Measurements from ENCODE around the gene PAQR4. TPM values are rescaled to one million over a fixed set of nuclear protein-coding genes. Genes with fewer than 3 reads are reported as not detected.

PAQR4 gene
- total and polyA plus RNA-seq, 7 experiments from 2014 or later, result 0.40 to 39.4 (median 0.70) TPM; not detected in 1

GRCh38 chr16:2985462-2985861 is 16.3 kb downstream of the PAQR4 start:
- H3K36me3 Mint-ChIP-seq, result peaks cover 0 to 2% (median 0%) of the 10 kb centered on the region in 5 donors
- intact Hi-C loops (cut with micrococcal nuclease), result no loop called here
- Histone ChIP-seq H3K27ac (ENCODE audit: low read depth, low read length) (no peak overlapping the region), H3K4me3 (ENCODE audit: low read length) (no peak overlapping the region), H3K27me3 (ENCODE audit: control insufficient read depth in 2 of 2, insufficient read depth in 2 of 2, low read length in 2 of 2) (no peaks in the 10 kb centered on the region), H3K36me3 (ENCODE audit: control insufficient read depth in 2 of 3, insufficient read depth in 3 of 3, low read length in 3 of 3) (no peaks in the 10 kb centered on the region), H3K9me3 (ENCODE audit: control insufficient read depth in 2 of 3, low read length in 3 of 3) (no peaks in the 10 kb centered on the region), H3K4me1 (ENCODE audit: control insufficient read depth in 2 of 2, insufficient read depth in 2 of 2, low read length in 2 of 2) (peaks cover 5 to 6% of the 10 kb centered on the region in 2 donors)
- peaks cover 0 to 3% (median 0%) of the 10 kb centered on the region in 11 donors for H3K9me3 Mint-ChIP-seq
- H3K4me3 Mint-ChIP-seq, result no peak overlapping the region
- ChIA-PET POLR2A (no interaction called here), CTCF (interaction anchor here (1.3 kb wide), 1 partner anchor 18 kb away, joined by 3 read pairs; no protein-coding TSS in a partner anchor)
- H3K27me3 Mint-ChIP-seq, result peaks cover 0 to 9% (median 0%) of the 10 kb centered on the region in 5 donors
- no peak overlapping the region for H3K27ac Mint-ChIP-seq
- peaks cover 9 to 20% (median 12%) of the 10 kb centered on the region in 7 donors for H3K4me1 Mint-ChIP-seq
- ATAC-seq (no peak), DNase-seq (no peak)

GRCh38 chr16:2985893-2986355 is 16.8 kb downstream of the PAQR4 start:
- peaks cover 0 to 3% (median 0%) of the 10 kb centered on the region in 11 donors for H3K9me3 Mint-ChIP-seq
- H3K27ac Mint-ChIP-seq, result no peak overlapping the region
- no peaks in the 10 kb centered on the region for H3K27me3 ChIP-seq (ENCODE audit: control insufficient read depth in 2 of 2, insufficient read depth in 2 of 2, low read length in 2 of 2)
- H3K4me3 Mint-ChIP-seq, result no peak overlapping the region
- no peak for DNase-seq
- H3K4me1 Mint-ChIP-seq, result peaks cover 9 to 16% (median 12%) of the 10 kb centered on the region in 7 donors
- H3K36me3 Mint-ChIP-seq, result peaks cover 0 to 2% (median 0%) of the 10 kb centered on the region in 5 donors
- intact Hi-C loops (cut with micrococcal nuclease), result no loop called here
- ChIA-PET POLR2A (interaction anchor here (0.5 kb wide), 1 partner anchor 643 kb away, joined by 5 read pairs; no protein-coding TSS in a partner anchor), CTCF (interaction anchor here (1.3 kb wide), 1 partner anchor 18 kb away, joined by 3 read pairs; no protein-coding TSS in a partner anchor)
- peaks cover 2% of the 10 kb centered on the region in 2 donors for H3K4me1 ChIP-seq (ENCODE audit: control insufficient read depth in 2 of 2, insufficient read depth in 2 of 2, low read length in 2 of 2)
- H3K4me3 ChIP-seq (ENCODE audit: low read length), result no peak overlapping the region
- H3K9me3 ChIP-seq (ENCODE audit: control insufficient read depth in 2 of 3, low read length in 3 of 3), result no peaks in the 10 kb centered on the region
- H3K27ac ChIP-seq (ENCODE audit: low read depth, low read length), result no peak overlapping the region
- no peaks in the 10 kb centered on the region for H3K36me3 ChIP-seq (ENCODE audit: control insufficient read depth in 2 of 3, insufficient read depth in 3 of 3, low read length in 3 of 3)
- H3K27me3 Mint-ChIP-seq, result peaks cover 0 to 9% (median 0%) of the 10 kb centered on the region in 5 donors
- ATAC-seq, result no peak

- H3K4me1 Mint-ChIP-seq, result peaks cover 7 to 12% (median 7%) of the 10 kb centered on the region in 7 donors
Measured at GRCh38 chr16:2986623-2987188, 17.6 kb downstream of the PAQR4 start.

GRCh38 chr16:2987286-2987685 is 18.1 kb downstream of the PAQR4 start:
- H3K27me3 ChIP-seq (ENCODE audit: control insufficient read depth in 2 of 2, insufficient read depth in 2 of 2, low read length in 2 of 2), result no peaks in the 10 kb centered on the region
- Mint-ChIP-seq H3K9me3 (peaks cover 0 to 3% (median 0%) of the 10 kb centered on the region in 11 donors), H3K4me1 (peaks cover 2 to 11% (median 3%) of the 10 kb centered on the region in 7 donors), H3K27me3 (peaks cover 0 to 9% (median 0%) of the 10 kb centered on the region in 5 donors), H3K27ac (no peak overlapping the region), H3K36me3 (no peaks in the 10 kb centered on the region), H3K4me3 (no peak overlapping the region)
- H3K4me3 ChIP-seq (ENCODE audit: low read length), result no peak overlapping the region
- POLR2A ChIA-PET, result no interaction called here
- no peak for ATAC-seq
- CTCF ChIA-PET, result interaction anchor here (0.5 kb wide), 1 partner anchor 142 kb away, joined by 3 read pairs; no protein-coding TSS in a partner anchor
- H3K9me3 ChIP-seq (ENCODE audit: control insufficient read depth in 2 of 3, low read length in 3 of 3), result no peaks in the 10 kb centered on the region
- DNase-seq, result no peak
- no peak overlapping the region for H3K27ac ChIP-seq (ENCODE audit: low read depth, low read length)
- H3K4me1 ChIP-seq (ENCODE audit: control insufficient read depth in 2 of 2, insufficient read depth in 2 of 2, low read length in 2 of 2), result no peaks in the 10 kb centered on the region
- no peaks in the 10 kb centered on the region for H3K36me3 ChIP-seq (ENCODE audit: control insufficient read depth in 2 of 3, insufficient read depth in 3 of 3, low read length in 3 of 3)
- intact Hi-C loops (cut with micrococcal nuclease), result no loop called here

More at GRCh38 chr16:2986623-2987188, 17.6 kb downstream of the PAQR4 start:
- no peaks in the 10 kb centered on the region for H3K36me3 ChIP-seq (ENCODE audit: control insufficient read depth in 2 of 3, insufficient read depth in 3 of 3, low read length in 3 of 3)
- no peaks in the 10 kb centered on the region for H3K4me1 ChIP-seq (ENCODE audit: control insufficient read depth in 2 of 2, insufficient read depth in 2 of 2, low read length in 2 of 2)
- H3K27ac ChIP-seq (ENCODE audit: low read depth, low read length), result no peak overlapping the region
- DNase-seq, result no peak
- H3K4me3 ChIP-seq (ENCODE audit: low read length), result no peak overlapping the region
- CTCF ChIA-PET, result interaction anchor here (0.5 kb wide), 1 partner anchor 142 kb away, joined by 3 read pairs; no protein-coding TSS in a partner anchor
- H3K27me3 ChIP-seq (ENCODE audit: control insufficient read depth in 2 of 2, insufficient read depth in 2 of 2, low read length in 2 of 2), result no peaks in the 10 kb centered on the region
- Mint-ChIP-seq H3K36me3 (peaks cover 0 to under 1% (median 0%) of the 10 kb centered on the region in 5 donors), H3K27me3 (peaks cover 0 to 9% (median 0%) of the 10 kb centered on the region in 5 donors), H3K9me3 (peaks cover 0 to 3% (median 0%) of the 10 kb centered on the region in 11 donors), H3K27ac (peak overlapping the region in 1 of 9 donors; percentile 76), H3K4me3 (no peak overlapping the region)
- no peak for ATAC-seq
- intact Hi-C loops (cut with micrococcal nuclease), result no loop called here
- no peaks in the 10 kb centered on the region for H3K9me3 ChIP-seq (ENCODE audit: control insufficient read depth in 2 of 3, low read length in 3 of 3)
- POLR2A ChIA-PET, result interaction anchor here (0.5 kb wide), 1 partner anchor 642 kb away, joined by 5 read pairs; no protein-coding TSS in a partner anchor

- no peak overlapping the region for H3K27ac Mint-ChIP-seq
- Histone ChIP-seq H3K36me3 (ENCODE audit: control insufficient read depth in 2 of 3, insufficient read depth in 3 of 3, low read length in 3 of 3) (no peaks in the 10 kb centered on the region), H3K4me1 (ENCODE audit: control insufficient read depth in 2 of 2, insufficient read depth in 2 of 2, low read length in 2 of 2) (no peaks in the 10 kb centered on the region), H3K27ac (ENCODE audit: low read depth, low read length) (no peak overlapping the region), H3K9me3 (ENCODE audit: control insufficient read depth in 2 of 3, low read length in 3 of 3) (no peaks in the 10 kb centered on the region), H3K4me3 (ENCODE audit: low read length) (no peak overlapping the region), H3K27me3 (ENCODE audit: control insufficient read depth in 2 of 2, insufficient read depth in 2 of 2, low read length in 2 of 2) (no peaks in the 10 kb centered on the region)
- intact Hi-C loops (cut with micrococcal nuclease), result no loop called here
- H3K36me3 Mint-ChIP-seq, result no peaks in the 10 kb centered on the region
- peaks cover 0 to 11% (median 0%) of the 10 kb centered on the region in 7 donors for H3K4me1 Mint-ChIP-seq
- no peak for DNase-seq
- peaks cover 0 to 2% (median 0%) of the 10 kb centered on the region in 11 donors for H3K9me3 Mint-ChIP-seq
- POLR2A ChIA-PET, result no interaction called here
- ATAC-seq, result no peak
- CTCF ChIA-PET, result no interaction called here
- H3K4me3 Mint-ChIP-seq, result no peak overlapping the region
- peaks cover 0 to 9% (median 0%) of the 10 kb centered on the region in 5 donors for H3K27me3 Mint-ChIP-seq
Measured at GRCh38 chr16:2987833-2988232, 18.7 kb downstream of the PAQR4 start.

- H3K9me3 Mint-ChIP-seq, result peaks cover 0 to 2% (median 0%) of the 10 kb centered on the region in 11 donors
- ChIA-PET POLR2A (interaction anchor here (0.7 to 1.5 kb wide), 2 partner anchors 8 to 10 kb away, joined by 3 to 4 read pairs; no protein-coding TSS in a partner anchor), CTCF (no interaction called here)
- H3K9me3 ChIP-seq (ENCODE audit: control insufficient read depth in 2 of 3, low read length in 3 of 3), result no peaks in the 10 kb centered on the region
- H3K27ac ChIP-seq (ENCODE audit: low read depth, low read length), result no peak overlapping the region
- no peaks in the 10 kb centered on the region for H3K27me3 ChIP-seq (ENCODE audit: control insufficient read depth in 2 of 2, insufficient read depth in 2 of 2, low read length in 2 of 2)
- H3K36me3 Mint-ChIP-seq, result no peaks in the 10 kb centered on the region
- H3K4me3 ChIP-seq (ENCODE audit: low read length), result no peak overlapping the region
- intact Hi-C loops (cut with micrococcal nuclease), result no loop called here
- peaks cover 0 to 9% (median 0%) of the 10 kb centered on the region in 5 donors for H3K27me3 Mint-ChIP-seq
- no peaks in the 10 kb centered on the region for H3K36me3 ChIP-seq (ENCODE audit: control insufficient read depth in 2 of 3, insufficient read depth in 3 of 3, low read length in 3 of 3)
- H3K4me3 Mint-ChIP-seq, result no peak overlapping the region
- H3K4me1 ChIP-seq (ENCODE audit: control insufficient read depth in 2 of 2, insufficient read depth in 2 of 2, low read length in 2 of 2), result no peaks in the 10 kb centered on the region
- no peak for DNase-seq
- ATAC-seq, result no peak
- no peak overlapping the region for H3K27ac Mint-ChIP-seq
- peaks cover 0 to 6% (median 0%) of the 10 kb centered on the region in 7 donors for H3K4me1 Mint-ChIP-seq
Measured at GRCh38 chr16:2988590-2989099, 19.5 kb downstream of the PAQR4 start.
